HepG2 (cell line): ENCODE results near the gene CDS1. TPM values are rescaled to one million over a fixed set of nuclear protein-coding genes. Genes with fewer than 3 reads are reported as not detected.

Experiments
- ATAC-seq: fragments of 200-7000 bp; cut with Tn5 transposase; 3 replicates; pipeline ENCODE4 v1.9.1; 2020; ENCODE audit warnings: mild to moderate bottlenecking, moderate library complexity
- BruUV-seq: library from RNA; stranded (reverse); fragments of 400-500 nt; replicated peaks from 2 replicates; lab custom pipeline; 2021; lab: Mats Ljungman, UMichigan
- CTCF ChIA-PET: fragments of 300-600 bp; formaldehyde crosslinking; extraction: SDS; loops from one replicate; lab custom pipeline; 2021; ENCODE audit warnings: low total read pairs, inconsistent platforms, low intra/inter-chr PET ratio; lab: Yijun Ruan, JAX
- POLR2A ChIA-PET: fragments of 350-600 bp; sonication (Branson Sonifier 250); formaldehyde crosslinking; loops from one replicate; lab custom pipeline; 2020; ENCODE audit warnings: antibody characterized with exemption, inconsistent platforms; lab: Yijun Ruan, JAX
- DNase-seq: peaks from one replicate; pipeline ENCODE4 v3.0.0-alpha.2; 2015; ENCODE audit warnings: low spot score
- FAIRE-seq: peaks from 3 replicates; lab custom pipeline; 2011; peaks lifted over from hg19 to GRCh38; lab: Jason Lieb, UNC
- H2AFZ ChIP-seq: one replicate; pipeline ENCODE4 v1.6.1; 2011; ENCODE audit warnings: low read length, inconsistent platforms
- H3K27ac ChIP-seq: fragments of 300-600 bp; 3 replicates; pipeline ENCODE4 v1.8.0; 2011; ENCODE audit warnings: mixed run types, mild to moderate bottlenecking, mixed read lengths, low read length, inconsistent platforms; ENCODE audit not compliant: insufficient read depth; ENCODE audit errors: extremely low read length
- H3K27me3 ChIP-seq, 2 experiments: fragments of 200-600 bp in 1 of 2; 2 replicates in 1 of 2; 3 replicates in 1 of 2; pipeline versions ENCODE4 v1.6.0 to v1.8.0; 2011; ENCODE audit warnings: low read length in 2 of 2, mild to moderate bottlenecking in 2 of 2, moderate library complexity in 2 of 2, inconsistent platforms in 1 of 2; ENCODE audit not compliant: insufficient read depth in 2 of 2, control insufficient read depth in 1 of 2
- H3K36me3 ChIP-seq, 2 experiments: fragments of 200-600 bp in 1 of 2; replicated peaks in 1 of 2; 2 replicates in 1 of 2; 3 replicates in 1 of 2; pipeline versions ENCODE4 v1.5.1 to v1.8.0; 2011; ENCODE audit warnings: low read length in 2 of 2, inconsistent platforms in 1 of 2; ENCODE audit not compliant: insufficient read depth in 2 of 2, control insufficient read depth in 1 of 2
- H3K4me1 ChIP-seq: 2 replicates; pipeline ENCODE4 v1.5.1; 2012; ENCODE audit warnings: low read length, inconsistent platforms; ENCODE audit not compliant: insufficient read depth
- H3K4me2 ChIP-seq: 2 replicates; pipeline ENCODE4 v1.6.0; 2011; ENCODE audit warnings: low read depth, low read length, inconsistent platforms
- H3K4me3 ChIP-seq, 3 experiments: fragments of 200-600 bp in 1 of 3; sonication (generic), shearing (Covaris generic) in 1 of 3; replicated peaks in 1 of 3; 2 replicates each; pipeline ENCODE4 v1.5.1; 2011 to 2016; ENCODE audit warnings: low read length in 3 of 3, inconsistent platforms in 2 of 3, low read depth in 2 of 3, mild to moderate bottlenecking in 2 of 3, control low read depth in 1 of 3, mixed read lengths in 1 of 3; ENCODE audit not compliant: insufficient read depth in 1 of 3
- H3K79me2 ChIP-seq: one replicate; pipeline ENCODE4 v1.6.1; 2011; ENCODE audit warnings: low read length, inconsistent platforms; ENCODE audit not compliant: insufficient read depth
- H3K9ac ChIP-seq: 2 replicates; pipeline ENCODE4 v1.6.0; 2011; ENCODE audit warnings: mild to moderate bottlenecking, low read depth, low read length, inconsistent platforms; ENCODE audit not compliant: insufficient read depth
- H3K9me3 ChIP-seq: 2 replicates; pipeline ENCODE4 v1.5.1; 2012; ENCODE audit warnings: mild to moderate bottlenecking, low read length
- H4K20me1 ChIP-seq: 2 replicates; pipeline ENCODE4 v1.6.0; 2011; ENCODE audit warnings: inconsistent platforms, mild to moderate bottlenecking, low read length, moderate library complexity; ENCODE audit not compliant: insufficient read depth
- CENPBD1 ChIP-seq: sonication (generic); formaldehyde crosslinking; IDR thresholded peaks from 2 replicates; pipeline ENCODE4 v1.8.0; 2022; ENCODE audit warnings: missing genetic modification reagents, low read depth, mild to moderate bottlenecking, borderline replicate concordance
- HNRNPLL ChIP-seq: fragments of 200-400 bp; formaldehyde crosslinking; IDR thresholded peaks from 2 replicates; pipeline ENCODE4 v1.6.1; 2017; ENCODE audit warnings: mild to moderate bottlenecking, low read depth, low read length; ENCODE audit not compliant: poor library complexity, severe bottlenecking
- MAZ ChIP-seq, 2 experiments: sonication (generic) in 1 of 2; formaldehyde crosslinking in 1 of 2; IDR thresholded peaks; 2 replicates each; pipeline versions ENCODE4 v1.5.0 to v1.6.1; 2012 to 2020; ENCODE audit warnings: low read depth in 2 of 2, mild to moderate bottlenecking in 2 of 2, borderline replicate concordance in 1 of 2, improper control_type of control experiment in 1 of 2, low read length in 1 of 2, missing genetic modification reagents in 1 of 2, moderate library complexity in 1 of 2
- RELA ChIP-seq: sonication (generic); formaldehyde crosslinking; IDR thresholded peaks from 2 replicates; pipeline ENCODE4 v1.4.0; 2020; ENCODE audit warnings: missing genetic modification reagents
- SALL1 ChIP-seq: sonication (generic); formaldehyde crosslinking; IDR thresholded peaks from 2 replicates; pipeline ENCODE4 v1.8.0; 2022; ENCODE audit warnings: mild to moderate bottlenecking, missing genetic modification reagents
- SNAPC5 ChIP-seq: sonication (generic); formaldehyde crosslinking; IDR thresholded peaks from 2 replicates; pipeline ENCODE4 v1.8.1; 2023; ENCODE audit warnings: mild to moderate bottlenecking, missing genetic modification reagents, borderline replicate concordance
- SRF ChIP-seq: IDR thresholded peaks from 2 replicates; pipeline ENCODE4 v1.6.1; 2011; ENCODE audit warnings: mild to moderate bottlenecking, low read depth, low read length, moderate library complexity
- ZBTB49 ChIP-seq: sonication (generic); formaldehyde crosslinking; IDR thresholded peaks from 2 replicates; pipeline ENCODE4 v1.4.0; 2020; ENCODE audit warnings: missing genetic modification reagents, borderline replicate concordance
- ZNF784 ChIP-seq: sonication (generic); formaldehyde crosslinking; IDR thresholded peaks from 2 replicates; pipeline ENCODE4 v1.5.1; 2020; ENCODE audit warnings: missing genetic modification reagents, mild to moderate bottlenecking, borderline replicate concordance
- WGBS: methylation state at CpG from one replicate; pipeline ENCODE4 v1.1.6; 2017; ENCODE audit warnings: low lambda C conversion rate; 5-methylcytosine and 5-hydroxymethylcytosine counted together
- in situ Hi-C: cut with HindIII; loops from 2 replicates; pipeline ENCODE4 v1.10.0; 2017; ENCODE audit warnings: low pct_unique_long_range_greater_than_20kb; ENCODE audit not compliant: extremely low pct_ligation_motif_present
- intact Hi-C: fragments of 100-400 bp; cut with micrococcal nuclease; formaldehyde crosslinking; loops from one replicate; pipeline ENCODE4 v1.10.0; 2022; ENCODE audit not compliant: unreplicated experiment
- polyA plus RNA-seq, 8 experiments: library from polyadenylated mRNA; depleted of rRNA in 3 of 8; stranded (reverse) in 7 of 8; unstranded in 1 of 8; fragments of >200 nt; fragmentation: Illumina TruSeq in 4 of 8; extraction: Trizol in 4 of 8; gene quantifications; 2 replicates each; pipeline versions ENCODE4 v1.2.1 to v1.2.3, GENCODE V29; 2011 to 2016; ENCODE audit warnings: low read depth in 4 of 8, missing spikeins in 1 of 8, mixed read lengths in 1 of 8; ENCODE audit not compliant: insufficient read depth in 1 of 8
- total RNA-seq, 5 experiments: library from RNA; depleted of rRNA; stranded (reverse); fragments of >200 nt; fragmentation: Illumina TruSeq; extraction: Trizol; gene quantifications; 2 replicates each; pipeline ENCODE4 v1.2.3, GENCODE V29; 2016; ENCODE audit warnings: low read depth in 1 of 5

The CDS1 gene
- total and polyA plus RNA-seq, 2 of the 13 experiments (the other 11 are each of a cell fraction or from before 2014, with no cell fraction given): 2.1 to 3.2 TPM

GRCh38 chr4:84673475-84674240 is 90.7 kb downstream of the CDS1 start:
- ChIA-PET CTCF (no interaction called here), POLR2A (no interaction called here)
- BruUV-seq: no TSS peak
- intact Hi-C loops (no loop called here), in situ Hi-C loops (no loop called here)
- Histone ChIP-seq H3K4me1 (no peaks in the 10 kb centered on the region), H2AFZ (no peak overlapping the region), H3K79me2 (no peaks in the 10 kb centered on the region), H3K4me2 (no peak overlapping the region), H3K27me3 (no peaks in the 10 kb centered on the region), H3K9ac (no peak overlapping the region), H3K36me3 (peaks cover 4 to 33% of the 10 kb centered on the region in 2 experiments), H3K4me3 (no peak overlapping the region), H4K20me1 (no peaks in the 10 kb centered on the region), H3K27ac (no peak overlapping the region), H3K9me3 (no peaks in the 10 kb centered on the region)
- FAIRE-seq (no peak), DNase-seq (no peak), ATAC-seq (no peak)
- 100% methylated on average over 1 of the region's 1 CpG for WGBS
- TF ChIP-seq HNRNPLL (no peak), RELA (CRISPR knock-in tag) (no peak)

GRCh38 chr4:84677093-84677492 is 94.2 kb downstream of the CDS1 start:
- intact Hi-C loops: no loop called here
- Histone ChIP-seq H3K27ac (no peak overlapping the region), H3K36me3 (peaks cover 7 to 32% of the 10 kb centered on the region in 2 experiments), H3K27me3 (no peaks in the 10 kb centered on the region), H3K4me1 (peaks cover 15% of the 10 kb centered on the region), H3K9me3 (no peaks in the 10 kb centered on the region), H3K79me2 (no peaks in the 10 kb centered on the region), H2AFZ (no peak overlapping the region), H3K4me2 (no peak overlapping the region), H3K9ac (no peak overlapping the region), H4K20me1 (no peaks in the 10 kb centered on the region), H3K4me3 (no peak overlapping the region)
- DNase-seq: no peak
- ChIA-PET CTCF (no interaction called here), POLR2A (no interaction called here)
- no TSS peak for BruUV-seq
- FAIRE-seq: no peak
- in situ Hi-C loops: no loop called here
- 99% methylated on average over 7 of the region's 9 CpGs for WGBS
- ATAC-seq: no peak
- no peak for TF ChIP-seq SNAPC5
- TF ChIP-seq CENPBD1 (CRISPR knock-in tag): no peak
- no peak for TF ChIP-seq ZBTB49 (CRISPR knock-in tag)
- no peak for TF ChIP-seq SALL1 (CRISPR knock-in tag)
- no peak for TF ChIP-seq ZNF784 (CRISPR knock-in tag)
- TF ChIP-seq SRF: no peak
- TF ChIP-seq MAZ (IDR thresholded peaks at IDR 0.05; ENCODE audit: borderline replicate concordance, low read depth, low read length): no peak
- TF ChIP-seq MAZ (CRISPR knock-in tag; IDR thresholded peaks at IDR 0.05; ENCODE audit: low read depth): no peak
